Colonic mucosa (tissue), 4 donors: ENCODE results near the gene ACACB. TPM values are rescaled to one million over a fixed set of nuclear protein-coding genes. Genes with fewer than 3 reads are reported as not detected.

ENCODE experiments used
- DNase-seq: peaks from one replicate; pipeline ENCODE4 v3.0.0-alpha.2; 2020
- H3K27ac ChIP-seq: fragments of 200-600 bp; one replicate; pipeline ENCODE4 v1.8.0; 2021
- H3K27me3 ChIP-seq: fragments of 200-600 bp; one replicate; pipeline ENCODE4 v1.8.0; 2021
- H3K36me3 ChIP-seq: fragments of 200-600 bp; one replicate; pipeline ENCODE4 v1.8.0; 2021
- H3K4me1 ChIP-seq: fragments of 200-600 bp; one replicate; pipeline ENCODE4 v1.8.0; 2021; ENCODE audit warnings: mild to moderate bottlenecking
- H3K4me3 ChIP-seq: fragments of 200-600 bp; one replicate; pipeline ENCODE4 v1.8.0; 2021
- H3K9ac ChIP-seq, 2 donors: one replicate each; pipeline ENCODE4 v1.7.0; 2013; ENCODE audit warnings: control low read depth in 2 of 2, low read depth in 2 of 2, low read length in 2 of 2
- H3K9me3 ChIP-seq: fragments of 200-600 bp; one replicate; pipeline ENCODE4 v1.8.0; 2021
- intact Hi-C: fragments of 100-400 bp; cut with DNase I; formaldehyde crosslinking; loops from one replicate; pipeline ENCODE4 v1.14.1; 2022
- total RNA-seq, 2 donors: library from RNA; stranded (reverse); fragmentation: NEBNext Ultra II Directional in 1 of 2; extraction: Animal tissue kit (Norgen Biotek cat#: 25700) in 1 of 2; gene quantifications; one replicate each; pipeline ENCODE4 v1.2.1, GENCODE V29; 2021
- TF ChIP-seq, protein P1 (sequence below): fragments of 200-600 bp; IDR thresholded peaks from one replicate; pipeline ENCODE4 v1.8.0; 2022; ENCODE audit warnings: antibody characterized with exemption, mild to moderate bottlenecking
- donor health status: healthy.
- donor health status: DM: no; HTN: no; CAD: no.
- donor health status: DM: no; HTN: no; CAD: no.

ACACB gene
- total RNA-seq, 2 donors from 2014 or later = 21.3 to 32.8 TPM

DNA sequence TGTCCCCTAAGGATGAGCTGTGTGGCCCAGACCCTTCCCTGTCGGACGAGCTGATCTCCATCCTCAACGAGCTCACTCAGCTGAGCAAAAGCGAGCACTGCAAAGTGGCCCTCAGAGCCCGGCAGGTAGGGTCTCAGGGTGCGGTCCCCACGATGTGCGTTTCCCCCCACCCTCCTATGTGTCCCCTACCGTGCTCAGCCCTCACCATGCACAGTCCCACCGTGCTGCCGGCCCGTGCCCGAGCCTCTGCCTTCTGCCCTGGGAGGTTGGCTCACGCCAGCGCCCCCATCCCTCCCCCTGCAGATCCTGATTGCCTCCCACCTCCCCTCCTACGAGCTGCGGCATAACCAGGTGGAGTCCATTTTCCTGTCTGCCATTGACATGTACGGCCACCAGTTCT, 106.1 kb downstream of the ACACB start:
- H3K27ac ChIP-seq = no peak overlapping the region
- no peak for DNase-seq
- H3K9me3 ChIP-seq = no peaks in the 10 kb centered on the region
- H3K4me3 ChIP-seq = no peak overlapping the region
- TF ChIP-seq, protein P1, sequence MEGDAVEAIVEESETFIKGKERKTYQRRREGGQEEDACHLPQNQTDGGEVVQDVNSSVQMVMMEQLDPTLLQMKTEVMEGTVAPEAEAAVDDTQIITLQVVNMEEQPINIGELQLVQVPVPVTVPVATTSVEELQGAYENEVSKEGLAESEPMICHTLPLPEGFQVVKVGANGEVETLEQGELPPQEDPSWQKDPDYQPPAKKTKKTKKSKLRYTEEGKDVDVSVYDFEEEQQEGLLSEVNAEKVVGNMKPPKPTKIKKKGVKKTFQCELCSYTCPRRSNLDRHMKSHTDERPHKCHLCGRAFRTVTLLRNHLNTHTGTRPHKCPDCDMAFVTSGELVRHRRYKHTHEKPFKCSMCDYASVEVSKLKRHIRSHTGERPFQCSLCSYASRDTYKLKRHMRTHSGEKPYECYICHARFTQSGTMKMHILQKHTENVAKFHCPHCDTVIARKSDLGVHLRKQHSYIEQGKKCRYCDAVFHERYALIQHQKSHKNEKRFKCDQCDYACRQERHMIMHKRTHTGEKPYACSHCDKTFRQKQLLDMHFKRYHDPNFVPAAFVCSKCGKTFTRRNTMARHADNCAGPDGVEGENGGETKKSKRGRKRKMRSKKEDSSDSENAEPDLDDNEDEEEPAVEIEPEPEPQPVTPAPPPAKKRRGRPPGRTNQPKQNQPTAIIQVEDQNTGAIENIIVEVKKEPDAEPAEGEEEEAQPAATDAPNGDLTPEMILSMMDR = no peak
- no peaks in the 10 kb centered on the region for H3K4me1 ChIP-seq
- intact Hi-C loops = no loop called here
- no peak overlapping the region for H3K9ac ChIP-seq
- no peaks in the 10 kb centered on the region for H3K27me3 ChIP-seq
- H3K36me3 ChIP-seq = no peaks in the 10 kb centered on the region

DNA sequence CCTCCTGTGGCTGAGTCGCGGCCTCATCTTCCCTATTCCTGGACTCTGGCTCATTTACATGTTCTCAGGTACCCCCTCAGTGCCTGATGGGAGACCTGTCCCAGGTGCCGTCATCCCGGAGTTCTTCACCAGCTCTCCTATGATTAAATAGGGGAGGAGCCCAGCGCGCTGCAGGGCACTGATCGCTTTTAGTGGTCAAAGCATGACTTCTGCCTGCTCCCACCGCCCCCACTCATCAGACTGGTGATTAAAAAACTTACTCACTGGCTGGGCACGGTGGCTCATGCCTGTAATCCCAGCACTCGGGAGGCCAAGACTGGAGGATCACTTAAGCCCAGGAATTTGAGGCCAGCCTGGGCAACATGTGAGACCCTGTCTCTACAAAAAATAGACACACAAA, 106.8 kb downstream of the ACACB start:
- H3K9me3 ChIP-seq = no peaks in the 10 kb centered on the region
- TF ChIP-seq, protein P1 = no peak
- H3K4me1 ChIP-seq = no peaks in the 10 kb centered on the region
- no peak overlapping the region for H3K27ac ChIP-seq
- H3K27me3 ChIP-seq = no peaks in the 10 kb centered on the region
- H3K9ac ChIP-seq = no peak overlapping the region
- H3K36me3 ChIP-seq = no peaks in the 10 kb centered on the region
- intact Hi-C loops = no loop called here
- DNase-seq = no peak
- H3K4me3 ChIP-seq = no peak overlapping the region

DNA sequence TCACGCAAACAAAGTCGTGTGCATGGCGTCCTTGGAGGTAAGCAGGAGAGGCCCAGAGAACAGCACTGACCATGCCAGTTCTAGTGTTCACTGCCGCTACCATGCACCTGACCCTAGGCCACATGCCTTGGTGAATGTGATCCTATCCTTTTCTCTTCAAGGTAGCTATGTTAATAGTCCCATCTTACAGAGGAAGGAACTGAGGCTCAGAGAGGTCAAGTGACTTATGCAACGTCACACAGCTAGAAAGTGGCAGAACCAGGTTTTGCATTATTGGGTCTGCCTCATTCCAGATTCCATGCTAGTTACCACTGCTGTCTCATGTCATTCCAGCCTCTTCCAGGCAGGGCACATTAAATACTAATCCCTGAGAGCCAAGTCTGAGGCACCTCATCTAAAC, 107.5 kb downstream of the ACACB start:
- no peak overlapping the region for H3K4me3 ChIP-seq
- H3K27me3 ChIP-seq = no peaks in the 10 kb centered on the region
- H3K36me3 ChIP-seq = no peaks in the 10 kb centered on the region
- no peak overlapping the region for H3K27ac ChIP-seq
- H3K4me1 ChIP-seq = no peaks in the 10 kb centered on the region
- TF ChIP-seq, protein P1 = no peak
- no peak overlapping the region for H3K9ac ChIP-seq
- intact Hi-C loops = no loop called here
- no peak for DNase-seq
- H3K9me3 ChIP-seq = no peaks in the 10 kb centered on the region

DNA sequence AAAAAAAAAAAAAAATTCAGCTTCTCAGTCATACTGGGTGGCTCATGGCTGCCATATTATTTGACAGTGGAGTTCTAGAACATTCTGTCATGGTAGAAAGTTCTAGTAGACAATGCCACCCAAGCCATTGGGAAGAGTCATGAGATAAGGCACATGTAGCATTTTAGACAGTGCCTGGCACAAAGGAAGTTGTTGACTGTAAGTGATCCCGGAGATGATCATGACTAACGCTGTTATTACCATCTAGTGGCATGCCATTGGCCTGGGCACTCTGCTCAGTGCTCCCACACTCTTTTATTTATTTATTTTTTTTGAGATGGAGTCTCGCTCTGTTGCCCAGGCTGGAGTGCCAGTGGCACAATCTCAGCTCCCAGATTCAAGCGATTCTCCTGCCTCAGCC, 112.3 kb downstream of the ACACB start:
- no peak for DNase-seq
- Histone ChIP-seq H3K4me3 (no peak overlapping the region), H3K4me1 (no peaks in the 10 kb centered on the region), H3K27ac (no peak overlapping the region), H3K9ac (no peak overlapping the region), H3K36me3 (no peaks in the 10 kb centered on the region), H3K27me3 (no peaks in the 10 kb centered on the region), H3K9me3 (no peaks in the 10 kb centered on the region)
- intact Hi-C loops = no loop called here
- TF ChIP-seq, protein P1 = no peak

DNA sequence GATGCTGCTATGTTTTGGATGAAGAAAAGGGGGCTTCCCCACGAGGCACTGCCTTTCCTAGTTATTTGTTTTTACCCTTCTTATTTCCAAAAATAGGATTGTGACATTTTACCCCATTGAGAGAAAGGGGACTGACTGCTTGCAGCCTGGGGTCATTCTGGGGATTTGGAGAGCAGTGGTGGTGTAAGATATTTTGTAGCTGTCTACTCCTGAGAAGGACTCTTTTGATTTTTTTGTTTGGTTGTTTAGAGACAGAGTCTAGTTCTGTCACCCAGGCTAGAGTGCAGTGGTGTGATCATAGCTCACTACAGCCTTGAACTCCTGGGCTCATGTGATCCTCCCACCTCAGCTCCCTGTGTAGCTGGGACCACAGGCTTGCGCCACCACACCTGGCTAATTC, 113.8 kb downstream of the ACACB start:
- intact Hi-C loops = no loop called here
- Histone ChIP-seq H3K27ac (no peak overlapping the region), H3K4me1 (no peaks in the 10 kb centered on the region), H3K9me3 (no peaks in the 10 kb centered on the region), H3K9ac (no peak overlapping the region), H3K27me3 (no peaks in the 10 kb centered on the region), H3K4me3 (no peak overlapping the region), H3K36me3 (no peaks in the 10 kb centered on the region)
- TF ChIP-seq, protein P1 = no peak
- no peak for DNase-seq

DNA sequence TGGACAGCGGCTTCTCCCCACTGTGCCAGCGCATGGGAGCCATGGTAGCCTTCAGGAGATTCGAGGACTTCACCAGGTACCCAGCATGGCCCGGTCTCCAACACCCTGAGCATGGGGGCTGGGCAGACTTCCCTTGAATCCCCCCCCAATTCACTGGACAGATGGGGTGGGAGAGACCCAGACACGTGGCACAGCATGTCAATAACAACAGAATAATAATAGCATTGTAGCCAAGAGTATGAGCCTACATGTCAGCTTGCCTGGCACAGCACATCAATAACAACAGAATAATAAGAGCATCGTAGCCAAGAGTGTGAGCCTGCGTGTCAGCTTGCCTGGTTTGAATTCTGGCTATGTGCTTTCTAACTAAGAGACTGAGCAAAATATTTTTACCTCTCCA, 116.3 kb downstream of the ACACB start:
- H3K9me3 ChIP-seq = no peaks in the 10 kb centered on the region
- H3K36me3 ChIP-seq = no peaks in the 10 kb centered on the region
- no peak overlapping the region for H3K9ac ChIP-seq
- TF ChIP-seq, protein P1 = no peak
- no peak for DNase-seq
- H3K4me1 ChIP-seq = no peaks in the 10 kb centered on the region
- no peaks in the 10 kb centered on the region for H3K27me3 ChIP-seq
- H3K27ac ChIP-seq = no peak overlapping the region
- no peak overlapping the region for H3K4me3 ChIP-seq
- intact Hi-C loops = no loop called here
